Stimulated activated CD8-positive, alpha-beta memory T cell treated with anti-CD3 and anti-CD28 coated beads, Interleukin-12 subunit alpha, Interleukin-12 subunit beta, amount 100 ng/mL, for 24 hours (primary cell): ENCODE data around the gene RAB40C.

Experiments used
- DNase-seq: peaks from one replicate; pipeline ENCODE4 v3.0.0-alpha.2; 2020; ENCODE audit errors: extremely low read depth

The RAB40C gene

DNA sequence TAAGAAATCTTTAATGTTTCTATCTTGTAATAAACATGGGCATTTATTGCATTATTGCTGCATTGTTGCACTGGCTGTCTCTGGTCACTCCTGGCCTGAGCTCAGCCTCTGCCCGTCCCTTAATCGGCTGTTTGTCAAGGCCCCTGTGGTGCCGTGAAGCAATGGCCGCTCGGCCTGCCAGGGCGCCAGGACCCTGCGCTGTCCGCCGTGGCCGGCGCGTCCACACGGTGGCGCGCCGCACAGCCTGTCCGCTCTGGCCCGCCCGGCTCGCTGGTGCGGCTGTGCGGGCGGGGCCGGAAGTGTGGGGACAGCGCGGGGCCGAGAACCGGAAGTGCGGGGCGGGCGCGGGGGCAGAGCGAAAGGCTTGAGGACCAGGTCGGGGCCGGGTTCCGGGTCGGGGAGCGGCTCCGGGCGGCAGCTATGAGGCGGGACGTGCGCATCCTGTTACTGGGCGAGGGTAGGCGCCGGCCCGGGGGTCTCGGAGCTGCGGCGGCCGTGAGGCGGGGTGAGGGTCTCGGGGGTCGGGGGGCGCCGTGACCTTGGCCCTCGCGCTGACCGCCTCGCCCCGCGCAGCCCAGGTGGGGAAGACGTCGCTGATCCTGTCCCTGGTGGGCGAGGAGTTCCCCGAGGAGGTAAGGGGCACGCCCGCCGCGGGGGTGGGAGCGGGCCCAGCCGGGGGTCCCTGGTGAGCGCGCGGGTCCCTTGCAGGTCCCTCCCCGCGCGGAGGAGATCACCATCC lies 78.1 kb downstream of the RAB40C start, which contains the start of gene RHOT2:
Gene RHOT2, plus strand, starts transcription at position 353 of the 739 bp plus-strand sequence. Its CDS starts 68 bp downstream, at position 421.
- DNase-seq: peak; percentile 77

- no peak for DNase-seq
Observed at GRCh38 chr16:668519-669171, 78.8 kb downstream of the RAB40C start.

DNA sequence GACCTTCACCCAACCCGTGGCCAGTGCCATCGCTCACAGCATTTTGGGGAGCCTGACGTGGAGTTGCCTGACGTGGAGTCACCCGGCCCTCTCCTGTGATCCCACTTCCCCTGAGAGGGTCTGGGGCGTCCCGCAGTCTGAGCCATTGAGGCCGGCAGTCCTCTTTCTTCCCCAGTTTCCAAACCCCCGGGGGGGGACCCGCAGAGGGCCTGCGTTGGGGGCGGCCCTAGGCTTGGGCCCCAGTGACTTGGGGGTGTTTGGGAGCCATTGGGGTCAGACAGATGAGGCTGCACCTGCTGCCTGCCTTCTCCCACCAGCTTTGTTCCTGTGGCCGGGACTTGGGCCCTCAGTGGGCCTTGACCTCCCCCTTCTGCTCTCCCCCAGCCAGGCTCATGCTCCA lies 79.8 kb downstream of the RAB40C start:
- no peak for DNase-seq

DNA sequence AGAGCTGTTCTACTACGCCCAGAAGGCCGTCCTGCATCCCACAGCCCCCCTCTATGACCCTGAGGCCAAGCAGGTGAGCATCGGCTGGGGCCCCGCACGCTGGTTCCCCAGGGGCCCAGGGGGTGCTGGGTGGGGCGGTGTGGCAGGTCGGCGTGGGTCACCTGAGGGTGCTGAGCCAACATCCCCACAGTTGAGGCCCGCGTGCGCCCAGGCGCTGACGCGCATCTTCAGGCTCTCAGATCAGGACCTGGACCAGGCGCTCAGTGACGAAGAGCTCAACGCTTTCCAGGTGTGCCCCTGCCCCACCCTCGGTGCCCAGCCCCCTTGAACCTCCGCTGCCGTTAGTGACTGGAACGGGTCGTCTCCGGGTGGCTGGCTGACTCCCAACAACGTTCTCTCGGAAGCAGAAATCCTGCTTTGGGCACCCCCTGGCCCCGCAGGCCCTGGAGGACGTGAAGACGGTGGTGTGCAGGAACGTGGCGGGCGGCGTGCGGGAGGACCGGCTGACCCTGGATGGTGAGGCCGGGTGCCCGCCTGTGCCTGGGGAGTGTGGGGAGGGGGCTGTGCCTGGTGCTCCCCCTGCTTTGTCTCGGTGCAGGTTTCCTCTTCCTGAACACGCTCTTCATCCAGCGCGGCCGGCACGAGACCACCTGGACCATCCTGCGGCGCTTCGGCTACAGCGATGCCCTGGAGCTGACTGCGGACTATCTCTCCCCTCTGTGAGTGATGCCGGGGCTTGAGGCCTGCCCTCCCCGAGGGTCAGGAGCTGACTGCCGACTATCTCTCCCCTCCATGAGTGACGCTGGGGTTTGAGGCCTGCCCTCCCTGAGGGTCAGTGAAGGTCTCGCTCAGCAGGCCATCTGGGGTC lies 80.9 kb downstream of the RAB40C start:
- DNase-seq: no peak

DNA sequence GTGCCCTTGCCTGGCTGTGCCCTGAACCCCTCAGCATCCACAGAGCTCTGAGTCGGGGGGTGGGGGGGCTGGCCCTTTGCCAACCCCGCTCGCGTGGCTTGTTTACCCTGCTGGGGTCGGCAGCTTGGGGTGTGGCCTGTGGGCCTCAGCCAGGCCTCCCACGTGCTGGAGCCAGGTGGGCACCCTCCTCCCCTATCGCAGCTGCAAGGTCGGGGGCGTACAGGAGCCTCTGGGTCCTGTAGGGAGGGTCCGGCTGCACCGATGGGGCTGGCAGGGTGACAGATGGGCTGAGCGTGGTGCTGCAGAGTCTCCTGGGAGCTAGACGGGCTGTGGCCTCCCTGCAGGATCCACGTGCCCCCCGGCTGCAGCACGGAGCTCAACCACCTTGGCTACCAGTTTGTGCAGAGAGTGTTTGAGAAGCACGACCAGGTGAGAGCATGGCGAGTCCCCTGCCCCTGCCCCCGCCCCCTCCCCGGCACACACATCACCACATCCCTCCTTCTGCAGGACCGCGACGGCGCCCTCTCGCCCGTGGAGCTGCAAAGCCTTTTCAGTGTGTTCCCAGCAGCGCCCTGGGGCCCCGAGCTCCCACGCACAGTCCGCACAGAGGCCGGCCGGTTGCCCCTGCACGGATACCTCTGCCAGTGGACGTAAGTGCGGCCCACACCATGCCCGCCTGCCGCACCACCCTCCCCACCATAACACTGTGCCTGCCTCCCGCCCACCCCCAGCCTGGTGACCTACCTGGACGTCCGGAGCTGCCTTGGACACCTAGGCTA lies 81.7 kb downstream of the RAB40C start:
- no peak for DNase-seq

- DNase-seq: no peak
Observed at GRCh38 chr16:672371-672770, 82.5 kb downstream of the RAB40C start.

DNA sequence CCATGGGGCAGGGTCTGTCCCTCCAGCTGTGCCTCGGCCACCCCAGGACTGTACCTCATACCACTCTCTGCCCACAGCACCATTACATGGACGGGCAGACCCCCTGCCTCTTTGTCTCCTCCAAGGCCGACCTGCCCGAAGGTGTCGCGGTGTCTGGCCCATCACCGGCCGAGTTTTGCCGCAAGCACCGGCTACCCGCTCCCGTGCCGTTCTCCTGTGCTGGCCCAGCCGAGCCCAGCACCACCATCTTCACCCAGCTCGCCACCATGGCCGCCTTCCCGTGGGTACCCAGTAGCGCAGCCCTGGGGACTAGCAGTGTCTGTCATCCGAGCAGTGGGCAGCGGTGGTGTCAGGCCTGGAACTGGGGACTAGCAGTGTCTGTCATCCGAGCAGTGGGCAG lies 83.0 kb downstream of the RAB40C start:
- no peak for DNase-seq

- DNase-seq: no peak
Observed at GRCh38 chr16:673399-673991, 83.6 kb downstream of the RAB40C start.

GRCh38 chr16:674214-674881 lies 84.5 kb downstream of the RAB40C start:
- DNase-seq: no peak

- DNase-seq: no peak
Observed at GRCh38 chr16:674968-675883, 85.4 kb downstream of the RAB40C start, which contains the start of gene RHBDL1. RHBDL1 (plus strand) TSS chr16:675671; CDS start chr16:675791, 120 bp downstream.

- DNase-seq: no peak
Observed at GRCh38 chr16:675884-676564, 86.2 kb downstream of the RAB40C start.

- no peak for DNase-seq
Observed at GRCh38 chr16:676565-676902, 86.7 kb downstream of the RAB40C start.

- DNase-seq: no peak
Observed at GRCh38 chr16:676913-677312, 87.0 kb downstream of the RAB40C start.

DNA sequence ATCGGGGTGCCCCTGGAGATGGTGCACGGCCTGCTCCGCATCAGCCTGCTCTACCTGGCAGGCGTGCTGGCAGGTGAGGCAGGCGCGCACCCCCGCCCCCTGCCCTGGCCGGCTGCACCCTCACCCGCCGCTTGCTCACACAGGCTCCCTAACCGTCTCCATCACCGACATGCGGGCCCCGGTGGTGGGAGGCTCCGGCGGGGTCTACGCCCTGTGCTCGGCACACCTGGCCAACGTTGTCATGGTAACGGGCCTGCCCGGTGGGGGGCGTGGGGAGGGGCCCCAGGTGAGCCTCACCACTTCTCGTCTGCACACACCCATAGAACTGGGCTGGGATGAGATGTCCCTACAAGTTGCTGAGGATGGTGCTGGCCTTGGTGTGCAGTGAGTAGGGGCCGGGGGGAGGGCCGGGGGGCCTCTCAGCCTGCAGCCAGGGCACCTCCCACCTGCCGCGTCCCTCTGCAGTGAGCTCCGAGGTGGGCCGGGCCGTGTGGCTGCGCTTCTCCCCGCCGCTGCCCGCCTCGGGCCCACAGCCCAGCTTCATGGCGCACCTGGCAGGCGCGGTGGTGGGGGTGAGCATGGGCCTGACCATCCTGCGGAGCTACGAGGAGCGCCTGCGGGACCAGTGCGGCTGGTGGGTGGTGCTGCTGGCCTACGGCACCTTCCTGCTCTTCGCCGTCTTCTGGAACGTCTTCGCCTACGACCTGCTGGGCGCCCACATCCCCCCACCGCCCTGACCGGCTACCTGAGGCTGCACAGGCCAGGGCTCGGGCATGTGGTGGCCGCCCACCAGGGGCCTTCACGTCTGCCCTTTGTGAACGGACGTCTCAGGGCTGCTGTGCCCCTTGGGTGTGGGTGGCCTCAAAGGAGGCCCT lies 87.7 kb downstream of the RAB40C start:
- DNase-seq: no peak

GRCh38 chr16:678209-678857 lies 88.5 kb downstream of the RAB40C start:
- no peak for DNase-seq
